ENCODE results near the gene LGALS7. TPM values are rescaled to one million over a fixed set of nuclear protein-coding genes. Genes with fewer than 3 reads are reported as not detected.
"Not testable (repeated sequence)": the region's sequence is repeated elsewhere in the genome, so short reads cannot be mapped to it uniquely, and the experiment has no call there.

The LGALS7 gene
- total RNA-seq, 1 donor from 2014 or later, result not detected

DNA sequence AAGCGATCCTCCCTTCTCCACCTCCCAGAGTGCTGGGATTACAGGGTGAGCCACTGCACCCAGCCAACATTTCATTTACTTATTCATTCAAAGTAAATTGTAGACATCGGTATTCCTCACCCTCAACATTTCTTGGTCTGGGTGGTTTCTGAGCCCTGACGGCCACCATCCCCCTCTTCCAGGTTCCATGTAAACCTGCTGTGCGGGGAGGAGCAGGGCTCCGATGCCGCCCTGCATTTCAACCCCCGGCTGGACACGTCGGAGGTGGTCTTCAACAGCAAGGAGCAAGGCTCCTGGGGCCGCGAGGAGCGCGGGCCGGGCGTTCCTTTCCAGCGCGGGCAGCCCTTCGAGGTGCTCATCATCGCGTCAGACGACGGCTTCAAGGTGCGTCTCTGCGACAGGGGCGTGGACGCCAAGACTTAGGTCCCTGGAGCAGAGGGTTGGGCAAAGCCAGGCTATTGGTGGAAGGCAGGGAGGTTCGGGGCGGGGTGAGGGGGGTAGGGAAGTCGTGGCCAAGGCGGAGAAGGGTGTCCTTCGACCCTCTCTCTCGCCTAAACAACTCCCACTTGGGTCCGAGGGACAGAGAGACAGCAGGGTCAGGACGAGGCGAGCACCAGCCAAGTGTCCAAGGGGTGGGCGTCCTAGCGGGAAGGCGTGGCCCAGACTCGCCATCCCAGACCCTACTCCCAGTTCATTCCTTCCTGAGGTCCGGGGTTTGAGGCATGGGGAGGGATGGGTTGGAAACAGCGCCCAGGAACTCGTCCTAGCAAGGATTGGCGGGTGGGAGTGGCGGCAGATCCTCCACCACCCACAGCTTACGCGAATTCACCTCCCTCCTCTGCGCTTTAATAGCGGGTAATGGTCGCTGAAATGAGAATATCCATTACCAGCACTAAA lies 17.4 kb upstream of the LGALS7 start:
- H3K4me1 Mint-ChIP-seq; ATAC-seq (ENCODE audit: low read depth); DNase-seq; intact Hi-C loops (cut with micrococcal nuclease); H3K9me3 Mint-ChIP-seq; POLR2A ChIA-PET; H3K27ac Mint-ChIP-seq; H3K27me3 Mint-ChIP-seq; H3K36me3 Mint-ChIP-seq (ENCODE audit: low read depth); CTCF ChIA-PET; H3K4me3 Mint-ChIP-seq: not testable (repeated sequence)

DNA sequence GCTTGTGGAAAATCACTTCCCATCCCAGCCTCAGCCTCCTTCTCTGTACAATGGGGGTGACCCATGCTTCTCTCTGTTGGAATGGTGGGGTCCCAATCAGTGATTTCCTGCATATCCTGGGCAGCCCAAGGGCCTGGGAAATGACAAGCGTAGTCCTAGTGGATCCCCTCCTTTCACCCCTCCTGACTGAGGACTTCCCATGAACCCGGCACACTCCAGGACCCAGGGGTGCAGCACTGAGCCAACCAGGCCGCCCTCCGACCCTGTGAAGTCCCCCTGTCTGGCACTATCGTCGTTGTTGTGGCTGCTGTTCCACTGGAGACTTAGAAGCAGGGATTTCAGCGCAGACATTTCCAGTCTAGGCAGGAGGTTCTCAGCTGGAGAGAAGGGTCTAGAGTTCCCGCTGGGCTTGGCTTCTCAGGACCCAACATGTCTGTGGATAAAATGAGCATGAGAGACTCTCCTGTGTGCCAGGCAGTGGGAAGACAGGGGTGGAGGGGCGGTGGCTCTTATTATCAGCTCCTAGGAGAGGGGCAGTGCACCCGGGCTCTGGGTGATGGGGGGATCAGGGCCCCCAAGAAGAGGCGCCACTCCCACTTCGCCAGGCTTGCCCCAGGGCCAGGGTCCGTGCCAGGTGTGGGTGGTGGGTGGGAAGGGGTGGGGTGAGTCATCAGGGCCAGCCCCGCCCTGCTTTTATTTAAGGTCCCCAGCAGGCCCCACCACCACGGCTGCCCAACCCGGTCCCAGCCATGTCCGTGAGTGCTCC lies 15.3 kb upstream of the LGALS7 start, which contains the start of gene LGALS7B:
Gene LGALS7B (plus strand): TSS at position 723 of the 766 bp plus-strand sequence. CDS start 27 bp downstream, at position 750.
- CTCF ChIA-PET, result no interaction called here
- DNase-seq (no peak), ATAC-seq (ENCODE audit: low read depth) (no peak)
- Mint-ChIP-seq H3K27me3 (no peaks in the 10 kb centered on the region), H3K4me3 (no peak within 1 kb of the TSS), H3K27ac (no peak within 1 kb of the TSS), H3K4me1 (peaks cover 6% of the 10 kb centered on the region), H3K9me3 (no peaks in the 10 kb centered on the region), H3K36me3 (ENCODE audit: low read depth) (no peaks in the 10 kb centered on the region)
- TF ChIP-seq, protein P1, sequence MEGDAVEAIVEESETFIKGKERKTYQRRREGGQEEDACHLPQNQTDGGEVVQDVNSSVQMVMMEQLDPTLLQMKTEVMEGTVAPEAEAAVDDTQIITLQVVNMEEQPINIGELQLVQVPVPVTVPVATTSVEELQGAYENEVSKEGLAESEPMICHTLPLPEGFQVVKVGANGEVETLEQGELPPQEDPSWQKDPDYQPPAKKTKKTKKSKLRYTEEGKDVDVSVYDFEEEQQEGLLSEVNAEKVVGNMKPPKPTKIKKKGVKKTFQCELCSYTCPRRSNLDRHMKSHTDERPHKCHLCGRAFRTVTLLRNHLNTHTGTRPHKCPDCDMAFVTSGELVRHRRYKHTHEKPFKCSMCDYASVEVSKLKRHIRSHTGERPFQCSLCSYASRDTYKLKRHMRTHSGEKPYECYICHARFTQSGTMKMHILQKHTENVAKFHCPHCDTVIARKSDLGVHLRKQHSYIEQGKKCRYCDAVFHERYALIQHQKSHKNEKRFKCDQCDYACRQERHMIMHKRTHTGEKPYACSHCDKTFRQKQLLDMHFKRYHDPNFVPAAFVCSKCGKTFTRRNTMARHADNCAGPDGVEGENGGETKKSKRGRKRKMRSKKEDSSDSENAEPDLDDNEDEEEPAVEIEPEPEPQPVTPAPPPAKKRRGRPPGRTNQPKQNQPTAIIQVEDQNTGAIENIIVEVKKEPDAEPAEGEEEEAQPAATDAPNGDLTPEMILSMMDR (IDR thresholded peaks at IDR 0.05), result no peak
- intact Hi-C loops (cut with micrococcal nuclease), result no loop called here
- POLR2A ChIA-PET, result no interaction called here

DNA sequence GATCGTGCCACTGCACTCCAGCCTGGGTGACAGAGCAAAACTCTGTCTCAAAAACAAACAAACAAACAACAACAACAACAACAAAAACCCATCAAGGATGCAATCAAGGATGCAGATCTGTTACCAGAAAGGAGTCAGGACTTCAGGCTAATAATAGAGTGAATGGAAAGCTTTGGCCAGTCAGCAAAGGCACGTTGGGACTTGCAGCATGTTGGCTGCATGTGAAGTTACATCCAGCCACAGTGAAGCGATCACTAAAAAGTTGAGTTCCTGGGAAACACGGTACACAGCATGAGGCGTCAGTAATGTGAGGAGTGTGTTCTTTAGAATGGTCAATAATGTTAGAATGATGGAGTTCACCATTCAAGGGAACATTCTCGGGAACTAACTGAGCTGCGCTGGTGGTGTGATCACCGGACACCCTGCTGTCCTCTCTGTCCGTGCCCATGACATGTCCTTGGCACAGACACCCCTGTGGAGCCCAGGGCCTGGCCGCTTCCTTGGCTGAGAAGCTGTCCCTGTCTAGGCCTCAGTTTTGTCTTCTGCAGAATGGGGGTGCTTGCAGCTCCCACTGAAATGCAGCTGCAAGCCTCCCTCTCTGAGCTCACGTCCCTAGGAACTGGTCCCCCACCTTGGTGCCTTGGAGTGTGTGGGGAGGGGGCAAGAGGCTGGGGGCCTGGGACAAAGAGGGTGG lies 13.4 kb upstream of the LGALS7 start:
- H3K36me3 Mint-ChIP-seq (ENCODE audit: low read depth), result no peaks in the 10 kb centered on the region
- DNase-seq, result no peak
- H3K4me1 Mint-ChIP-seq, result no peaks in the 10 kb centered on the region
- ChIA-PET CTCF (interaction anchor here (1.3 kb wide), 1 partner anchor 17 kb away, joined by 3 read pairs; no protein-coding TSS in a partner anchor), POLR2A (interaction anchor here (0.6 to 1.2 kb wide), 4 partner anchors 12 to 93 kb away, joined by 3 to 14 read pairs (median 6); no protein-coding TSS in a partner anchor)
- no peak for ATAC-seq (ENCODE audit: low read depth)
- no peaks in the 10 kb centered on the region for H3K9me3 Mint-ChIP-seq
- intact Hi-C loops (cut with micrococcal nuclease), result no loop called here
- no peak overlapping the region for H3K4me3 Mint-ChIP-seq
- peaks cover under 1% of the 10 kb centered on the region for H3K27me3 Mint-ChIP-seq
- TF ChIP-seq, protein P1 (IDR thresholded peaks at IDR 0.05), result no peak
- H3K27ac Mint-ChIP-seq, result no peak overlapping the region

DNA sequence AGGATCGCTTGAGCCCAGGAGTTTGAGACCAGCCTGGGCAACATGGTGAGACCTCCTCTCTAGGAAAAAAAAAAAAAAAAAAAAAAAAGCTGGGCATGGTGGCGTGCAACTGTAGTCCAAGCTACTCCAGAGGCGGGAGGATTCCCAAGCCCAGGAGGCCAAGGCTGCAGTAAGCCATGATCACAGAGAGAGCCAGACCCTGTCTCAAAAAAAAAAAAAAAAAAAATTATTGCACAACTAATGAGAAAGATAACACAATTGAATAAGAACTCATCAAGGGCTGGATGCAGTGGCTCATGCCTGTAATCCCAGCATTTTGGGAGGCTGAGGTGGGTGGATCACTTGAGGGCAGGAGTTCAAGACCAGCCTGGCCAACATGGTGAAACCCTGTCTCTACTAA lies 12.7 kb upstream of the LGALS7 start:
- CTCF ChIA-PET; H3K9me3 Mint-ChIP-seq; H3K4me1 Mint-ChIP-seq; intact Hi-C loops (cut with micrococcal nuclease); H3K4me3 Mint-ChIP-seq; ATAC-seq (ENCODE audit: low read depth); DNase-seq; H3K27me3 Mint-ChIP-seq; H3K36me3 Mint-ChIP-seq (ENCODE audit: low read depth): not testable (repeated sequence)
- POLR2A ChIA-PET, result interaction anchor here (0.6 to 1.2 kb wide), 3 partner anchors 16 to 143 kb away, joined by 5 to 7 read pairs (median 6); no protein-coding TSS in a partner anchor
- peak overlapping the region; percentile 53 for H3K27ac Mint-ChIP-seq

DNA sequence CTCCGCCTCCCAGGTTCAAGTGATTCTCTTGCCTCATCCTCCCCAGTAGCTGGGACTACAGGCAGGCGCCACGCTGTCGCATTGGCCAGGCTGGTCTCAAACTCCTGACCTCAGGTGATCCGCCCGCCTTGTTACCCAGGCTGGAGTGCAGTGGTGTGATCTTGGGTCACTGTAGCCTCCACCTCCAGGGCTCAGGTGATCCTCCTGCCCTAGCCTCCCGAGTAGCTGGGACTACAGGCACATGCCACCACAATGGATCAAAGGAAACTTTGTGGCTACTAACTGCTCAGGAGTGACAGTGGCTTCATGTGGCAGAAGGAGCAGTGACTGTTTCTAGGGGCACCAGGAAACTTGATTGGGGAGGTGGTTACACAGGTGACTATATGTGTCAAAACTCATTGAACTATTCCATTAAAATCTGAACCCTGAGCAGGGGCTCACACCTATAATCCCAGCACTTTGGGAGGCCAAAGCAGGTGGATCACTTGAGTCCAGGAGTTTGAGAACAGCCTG lies 11.9 kb upstream of the LGALS7 start:
- intact Hi-C loops (cut with micrococcal nuclease), result no loop called here
- Mint-ChIP-seq H3K27ac (no peak overlapping the region), H3K36me3 (ENCODE audit: low read depth) (no peaks in the 10 kb centered on the region), H3K9me3 (no peaks in the 10 kb centered on the region), H3K27me3 (peaks cover 3% of the 10 kb centered on the region), H3K4me3 (no peak overlapping the region), H3K4me1 (no peaks in the 10 kb centered on the region)
- POLR2A ChIA-PET, result interaction anchor here (0.7 kb wide), 1 partner anchor 144 kb away, joined by 7 read pairs; no protein-coding TSS in a partner anchor
- CTCF ChIA-PET, result no interaction called here
- ATAC-seq (ENCODE audit: low read depth) (no peak), DNase-seq (no peak)
- TF ChIP-seq, protein P1 (IDR thresholded peaks at IDR 0.05), result no peak

Measured in activated B cell treated with CpG ODN at 0.5 μM for 24 hours (primary cell).